SU-DHL-6 (cell line): ENCODE data around the gene KHK.

Experiments
- EZH2phosphoT487 ChIP-seq: fragments of 200-600 bp; sonication (generic), shearing (Covaris generic); conservative IDR thresholded peaks from 2 replicates; pipeline ENCODE4 v1.6.1; 2018; ENCODE audit warnings: mild to moderate bottlenecking, antibody characterized with exemption, low read length, moderate library complexity, mixed read lengths
- TF ChIP-seq, protein P1 (sequence below): fragments of 200-600 bp; sonication (generic); IDR thresholded peaks from one replicate; pipeline ENCODE4 v1.5.1; 2017; ENCODE audit warnings: antibody characterized with exemption, mild to moderate bottlenecking, low read length, moderate library complexity; ENCODE audit not compliant: insufficient read depth, poor library complexity, severe bottlenecking

DNA sequence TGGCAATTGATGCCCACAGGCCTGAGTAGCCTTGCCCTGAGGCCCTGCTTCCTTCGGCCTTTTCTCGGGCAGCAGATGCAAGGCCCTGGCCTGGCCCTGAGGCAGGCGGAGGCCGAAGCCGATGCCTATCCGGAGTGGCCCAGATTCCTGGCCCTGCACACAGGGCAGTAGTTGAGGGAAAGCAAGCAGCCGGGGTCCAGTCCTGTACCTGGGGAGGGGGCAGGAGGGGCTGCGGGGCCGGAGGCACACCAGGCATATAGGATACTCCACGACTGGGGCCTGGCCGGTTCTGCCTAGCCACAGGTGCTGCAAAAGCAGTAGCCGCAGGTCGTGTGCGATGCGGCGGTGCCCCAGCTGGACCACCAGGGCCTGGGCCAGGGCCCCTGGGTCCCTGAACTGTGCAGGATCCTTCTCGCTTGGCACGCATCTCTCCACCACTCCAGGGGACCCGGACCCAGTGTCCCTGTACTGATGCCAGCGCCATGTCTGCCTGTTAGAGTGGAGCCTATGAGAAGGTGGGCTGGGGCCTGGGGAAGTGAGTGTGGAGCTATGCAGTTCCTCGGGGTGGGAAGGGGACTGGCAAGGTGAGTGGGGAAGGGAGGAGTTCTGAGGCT is 50.9 kb downstream of the KHK start:
- TF ChIP-seq, protein P1, sequence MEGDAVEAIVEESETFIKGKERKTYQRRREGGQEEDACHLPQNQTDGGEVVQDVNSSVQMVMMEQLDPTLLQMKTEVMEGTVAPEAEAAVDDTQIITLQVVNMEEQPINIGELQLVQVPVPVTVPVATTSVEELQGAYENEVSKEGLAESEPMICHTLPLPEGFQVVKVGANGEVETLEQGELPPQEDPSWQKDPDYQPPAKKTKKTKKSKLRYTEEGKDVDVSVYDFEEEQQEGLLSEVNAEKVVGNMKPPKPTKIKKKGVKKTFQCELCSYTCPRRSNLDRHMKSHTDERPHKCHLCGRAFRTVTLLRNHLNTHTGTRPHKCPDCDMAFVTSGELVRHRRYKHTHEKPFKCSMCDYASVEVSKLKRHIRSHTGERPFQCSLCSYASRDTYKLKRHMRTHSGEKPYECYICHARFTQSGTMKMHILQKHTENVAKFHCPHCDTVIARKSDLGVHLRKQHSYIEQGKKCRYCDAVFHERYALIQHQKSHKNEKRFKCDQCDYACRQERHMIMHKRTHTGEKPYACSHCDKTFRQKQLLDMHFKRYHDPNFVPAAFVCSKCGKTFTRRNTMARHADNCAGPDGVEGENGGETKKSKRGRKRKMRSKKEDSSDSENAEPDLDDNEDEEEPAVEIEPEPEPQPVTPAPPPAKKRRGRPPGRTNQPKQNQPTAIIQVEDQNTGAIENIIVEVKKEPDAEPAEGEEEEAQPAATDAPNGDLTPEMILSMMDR, result no peak
- TF ChIP-seq EZH2phosphoT487, result no peak
